HCT116 (cell line): ENCODE measurements around the gene RTF1. TPM values are rescaled to one million over a fixed set of nuclear protein-coding genes. Genes with fewer than 3 reads are reported as not detected.

Experiments used
- ATAC-seq: fragments of 200-7000 bp; cut with Tn5 transposase; 2 replicates; pipeline ENCODE4 v1.9.1; 2020; ENCODE audit warnings: mild to moderate bottlenecking, moderate library complexity
- BruUV-seq: library from RNA; stranded (reverse); fragments of 400-500 nt; replicated peaks from 2 replicates; lab custom pipeline; 2021; lab: Mats Ljungman, UMichigan
- CTCF ChIA-PET: fragments of 300-600 bp; sonication (Branson Sonifier 250); formaldehyde crosslinking; loops from one replicate; lab custom pipeline; 2021; ENCODE audit warnings: antibody characterized with exemption; lab: Charles Lee
- POLR2A ChIA-PET: fragments of 300-600, 350-600 bp; sonication (Branson Sonifier 250); formaldehyde crosslinking; loops from one replicate; lab custom pipeline; 2021; ENCODE audit warnings: antibody characterized with exemption; lab: Charles Lee
- RAD21 ChIA-PET, 2 experiments: fragments of 300-600 bp; sonication (Branson Sonifier 250); formaldehyde crosslinking; loops; one replicate each; lab custom pipeline; 2023; ENCODE audit warnings: low total read pairs in 2 of 2; ENCODE audit not compliant: uncharacterized antibody in 2 of 2, unreplicated experiment in 2 of 2, low non-redundant PET in 1 of 2; lab: Charles Lee
- DNase-seq: peaks from one replicate; pipeline ENCODE4 v3.0.0-alpha.2; 2010; ENCODE audit warnings: low read depth, low spot score
- H2AFZ ChIP-seq: fragments of 200-600 bp; shearing (Covaris generic), sonication (generic); 2 replicates; pipeline ENCODE4 v1.6.1; 2017; ENCODE audit warnings: low read depth, mixed run types, mixed read lengths, antibody characterized with exemption, low read length; ENCODE audit not compliant: poor library complexity, severe bottlenecking
- H3K27ac ChIP-seq: 2 replicates; pipeline ENCODE4 v1.5.1; 2012; ENCODE audit warnings: low read depth, low read length
- H3K27me3 ChIP-seq: fragments of 200-600 bp; sonication (generic); 2 replicates; pipeline ENCODE4 v1.6.1; 2016; ENCODE audit warnings: mixed run types, low read length, mixed read lengths; ENCODE audit not compliant: insufficient read depth
- H3K36me3 ChIP-seq, 2 experiments: fragments of 200-500 bp in 1 of 2; fragments of 200-600 bp in 1 of 2; sonication (Bioruptor generic) in 1 of 2; sonication (generic) in 1 of 2; 2 replicates each; pipeline versions ENCODE4 v1.5.1 to v1.6.1; 2014 to 2016; ENCODE audit warnings: low read length in 2 of 2, inconsistent platforms in 1 of 2, mixed read lengths in 1 of 2, mixed run types in 1 of 2; ENCODE audit not compliant: insufficient read depth in 2 of 2, control insufficient read depth in 1 of 2
- H3K4me1 ChIP-seq, 2 experiments: fragments of 200-600 bp in 1 of 2; sonication (generic) in 1 of 2; 2 replicates each; pipeline versions ENCODE4 v1.5.1 to v1.6.1; 2012 to 2017; ENCODE audit warnings: low read length in 2 of 2, inconsistent platforms in 1 of 2, mild to moderate bottlenecking in 1 of 2, mixed read lengths in 1 of 2, mixed run types in 1 of 2, moderate library complexity in 1 of 2; ENCODE audit not compliant: insufficient read depth in 2 of 2, control insufficient read depth in 1 of 2
- H3K4me2 ChIP-seq: fragments of 200-600 bp; sonication (generic); 2 replicates; pipeline ENCODE4 v1.6.1; 2017; ENCODE audit warnings: mixed run types, low read length, mixed read lengths
- H3K4me3 ChIP-seq, 2 experiments: fragments of 200-600 bp in 1 of 2; sonication (generic) in 1 of 2; replicated peaks in 1 of 2; 2 replicates each; pipeline ENCODE4 v1.5.1; 2011 to 2016; ENCODE audit warnings: low read length in 2 of 2, control low read depth in 1 of 2, low read depth in 1 of 2, mild to moderate bottlenecking in 1 of 2, mixed read lengths in 1 of 2, mixed run types in 1 of 2
- H3K79me2 ChIP-seq: fragments of 200-600 bp; sonication (generic); 2 replicates; pipeline ENCODE4 v1.6.1; 2017; ENCODE audit warnings: mild to moderate bottlenecking, mixed run types, low read length, moderate library complexity, mixed read lengths; ENCODE audit not compliant: insufficient read depth
- H3K9ac ChIP-seq: fragments of 200-600 bp; sonication (generic); 2 replicates; pipeline ENCODE4 v1.6.1; 2016; ENCODE audit warnings: low read length, mixed read lengths
- H3K9me2 ChIP-seq: fragments of 200-600 bp; sonication (generic), shearing (Covaris generic); 2 replicates; pipeline ENCODE4 v1.6.1; 2017; ENCODE audit warnings: mixed run types, mild to moderate bottlenecking, moderate library complexity; ENCODE audit not compliant: insufficient read depth
- H3K9me3 ChIP-seq, 2 experiments: fragments of 200-500 bp in 1 of 2; fragments of 200-600 bp in 1 of 2; sonication (Bioruptor generic) in 1 of 2; sonication (generic) in 1 of 2; 2 replicates each; pipeline ENCODE4 v1.6.1; 2014 to 2017; ENCODE audit warnings: low read length in 2 of 2, mixed read lengths in 2 of 2, inconsistent platforms in 1 of 2, low read depth in 1 of 2, mild to moderate bottlenecking in 1 of 2, mixed run types in 1 of 2, moderate library complexity in 1 of 2; ENCODE audit not compliant: control insufficient read depth in 1 of 2, insufficient read depth in 1 of 2
- H4K20me1 ChIP-seq: fragments of 200-600 bp; sonication (generic), shearing (Covaris generic); 2 replicates; pipeline ENCODE4 v1.6.1; 2017; ENCODE audit warnings: mixed run types, mild to moderate bottlenecking, moderate library complexity; ENCODE audit not compliant: insufficient read depth
- CBX3 ChIP-seq: IDR thresholded peaks from 2 replicates; pipeline ENCODE4 v1.6.1; 2012; ENCODE audit warnings: low read depth
- EZH2phosphoT487 ChIP-seq: fragments of 200-600 bp; IDR thresholded peaks from 2 replicates; pipeline ENCODE4 v1.6.1; 2018; ENCODE audit warnings: antibody characterized with exemption, borderline replicate concordance
- JUND ChIP-seq: IDR thresholded peaks from 2 replicates; pipeline ENCODE4 v1.6.1; 2012
- SP1 ChIP-seq: IDR thresholded peaks from 2 replicates; pipeline ENCODE4 v1.6.1; 2012; ENCODE audit warnings: low read depth
- YY1 ChIP-seq: IDR thresholded peaks from 2 replicates; pipeline ENCODE4 v1.6.1; 2011; ENCODE audit warnings: low read length, low read depth, moderate library complexity, mild to moderate bottlenecking; ENCODE audit not compliant: insufficient replicate concordance; ENCODE audit errors: extremely low read depth
- ZFX ChIP-seq: fragments of 450-650 bp; IDR thresholded peaks from 2 replicates; pipeline ENCODE4 v1.6.1; 2017
- intact Hi-C: fragments of 100-400 bp; cut with micrococcal nuclease; formaldehyde crosslinking; loops from 2 replicates; pipeline ENCODE4 v1.10.0; 2022
- total RNA-seq: library from RNA; stranded (reverse); gene quantifications from one replicate; pipeline ENCODE4 v1.2.1, GENCODE V29; 2021; ENCODE audit not compliant: unreplicated experiment
- TF ChIP-seq, protein P1 (sequence below): IDR thresholded peaks from 2 replicates; pipeline ENCODE4 v1.6.1; 2012; ENCODE audit warnings: low read depth

Gene RTF1
- total RNA-seq, 1 experiment from 2014 or later = 27.5 TPM

DNA sequence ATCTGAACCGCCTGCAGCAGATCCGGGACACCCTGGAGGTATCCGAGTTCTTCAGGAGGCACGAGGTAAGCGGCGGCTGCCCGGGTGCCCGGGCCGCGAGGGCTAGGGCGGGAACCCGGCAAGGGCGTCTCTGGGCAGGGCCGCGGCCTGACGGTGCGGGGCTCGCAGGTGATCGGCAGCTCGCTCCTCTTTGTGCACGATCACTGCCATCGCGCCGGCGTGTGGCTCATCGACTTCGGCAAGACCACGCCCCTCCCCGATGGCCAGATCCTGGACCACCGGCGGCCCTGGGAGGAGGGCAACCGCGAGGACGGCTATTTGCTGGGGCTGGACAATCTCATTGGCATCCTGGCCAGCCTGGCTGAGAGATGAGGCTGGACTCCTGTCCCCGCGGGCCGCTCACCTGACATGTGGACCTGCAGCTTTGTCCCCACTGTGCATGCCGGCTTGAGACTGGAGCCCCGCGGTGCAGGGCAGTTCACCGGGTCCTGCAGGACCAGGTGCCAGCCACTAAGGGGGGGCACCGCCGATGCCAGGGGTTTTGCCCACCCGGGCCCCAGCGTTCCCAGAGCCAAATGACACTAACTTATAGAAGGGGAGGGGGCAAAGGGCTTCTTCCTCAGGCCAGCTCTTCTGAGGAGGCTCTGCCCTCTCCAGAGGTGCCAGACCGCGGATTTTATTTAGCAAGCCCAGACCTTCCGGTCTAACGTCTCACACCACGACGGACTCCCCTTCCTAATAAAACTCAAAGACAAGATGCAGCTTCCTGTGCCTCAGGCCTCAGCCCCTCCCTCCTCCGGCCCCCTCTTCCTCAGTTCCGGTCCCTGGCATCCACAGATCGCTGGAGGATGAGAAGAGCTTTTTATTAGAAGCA, 86.1 kb downstream of the RTF1 start:
- ATAC-seq = no peak
- TF ChIP-seq EZH2phosphoT487 = no peak
- TF ChIP-seq JUND = no peak
- no peak for TF ChIP-seq CBX3
- no peak for TF ChIP-seq YY1
- TF ChIP-seq, protein P1, sequence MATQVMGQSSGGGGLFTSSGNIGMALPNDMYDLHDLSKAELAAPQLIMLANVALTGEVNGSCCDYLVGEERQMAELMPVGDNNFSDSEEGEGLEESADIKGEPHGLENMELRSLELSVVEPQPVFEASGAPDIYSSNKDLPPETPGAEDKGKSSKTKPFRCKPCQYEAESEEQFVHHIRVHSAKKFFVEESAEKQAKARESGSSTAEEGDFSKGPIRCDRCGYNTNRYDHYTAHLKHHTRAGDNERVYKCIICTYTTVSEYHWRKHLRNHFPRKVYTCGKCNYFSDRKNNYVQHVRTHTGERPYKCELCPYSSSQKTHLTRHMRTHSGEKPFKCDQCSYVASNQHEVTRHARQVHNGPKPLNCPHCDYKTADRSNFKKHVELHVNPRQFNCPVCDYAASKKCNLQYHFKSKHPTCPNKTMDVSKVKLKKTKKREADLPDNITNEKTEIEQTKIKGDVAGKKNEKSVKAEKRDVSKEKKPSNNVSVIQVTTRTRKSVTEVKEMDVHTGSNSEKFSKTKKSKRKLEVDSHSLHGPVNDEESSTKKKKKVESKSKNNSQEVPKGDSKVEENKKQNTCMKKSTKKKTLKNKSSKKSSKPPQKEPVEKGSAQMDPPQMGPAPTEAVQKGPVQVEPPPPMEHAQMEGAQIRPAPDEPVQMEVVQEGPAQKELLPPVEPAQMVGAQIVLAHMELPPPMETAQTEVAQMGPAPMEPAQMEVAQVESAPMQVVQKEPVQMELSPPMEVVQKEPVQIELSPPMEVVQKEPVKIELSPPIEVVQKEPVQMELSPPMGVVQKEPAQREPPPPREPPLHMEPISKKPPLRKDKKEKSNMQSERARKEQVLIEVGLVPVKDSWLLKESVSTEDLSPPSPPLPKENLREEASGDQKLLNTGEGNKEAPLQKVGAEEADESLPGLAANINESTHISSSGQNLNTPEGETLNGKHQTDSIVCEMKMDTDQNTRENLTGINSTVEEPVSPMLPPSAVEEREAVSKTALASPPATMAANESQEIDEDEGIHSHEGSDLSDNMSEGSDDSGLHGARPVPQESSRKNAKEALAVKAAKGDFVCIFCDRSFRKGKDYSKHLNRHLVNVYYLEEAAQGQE = no peak
- no peak for TF ChIP-seq SP1
- TF ChIP-seq ZFX = no peak
- TF ChIP-seq, all 23 proteins: peak for 0
- H3K9me2 ChIP-seq = no peaks in the 10 kb centered on the region
- no peaks in the 10 kb centered on the region for H3K9me3 ChIP-seq
- intact Hi-C loops = no loop called here
- no peaks in the 10 kb centered on the region for H3K79me2 ChIP-seq
- DNase-seq = no peak
- H3K36me3 ChIP-seq = no peaks in the 10 kb centered on the region; a peak in 1 of 4 replicates
- CTCF ChIA-PET = no interaction called here
- H4K20me1 ChIP-seq = no peaks in the 10 kb centered on the region
- no peak overlapping the region for H3K9ac ChIP-seq
- no peak overlapping the region for H3K4me2 ChIP-seq
- no peaks in the 10 kb centered on the region for H3K27me3 ChIP-seq
- POLR2A ChIA-PET = no interaction called here
- H3K4me1 ChIP-seq = peaks cover 7 to 9% of the 10 kb centered on the region in 2 experiments
- H2AFZ ChIP-seq = no peak overlapping the region
- BruUV-seq = no TSS peak
- no peak overlapping the region for H3K4me3 ChIP-seq
- no peak overlapping the region for H3K27ac ChIP-seq
- RAD21 ChIA-PET = no interaction called here
